ENCODE results near the gene XYLT1. TPM values are rescaled to one million over a fixed set of nuclear protein-coding genes. Genes with fewer than 3 reads are reported as not detected.

Gene XYLT1
- total and polyA plus RNA-seq, 2 of the 4 experiments (the other 2 are of a cell fraction): 9.0 to 12.7 TPM

DNA sequence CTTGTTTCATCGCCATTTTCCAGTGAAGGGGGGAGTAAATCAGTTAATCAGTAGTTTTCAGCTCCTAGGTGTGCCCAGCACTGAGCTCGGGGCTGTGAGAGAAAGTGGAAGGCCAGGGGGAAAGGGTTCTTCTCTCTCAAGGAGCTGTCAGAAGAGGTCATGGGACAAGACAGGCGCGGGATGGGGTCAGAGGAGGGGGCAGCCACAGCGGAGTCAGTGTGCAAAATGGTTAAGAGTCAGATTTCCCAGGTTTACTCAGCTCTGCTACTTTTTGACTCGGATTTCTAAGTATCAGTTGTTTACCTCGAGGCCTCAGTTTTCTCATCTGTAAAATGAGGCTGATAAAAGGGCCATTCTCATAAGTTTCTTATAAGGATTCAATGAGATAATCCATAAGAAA lies 4.3 kb upstream of the XYLT1 start:
- no TSS peak for BruUV-seq (replicated peaks)

More for the DNA sequence above, 4.3 kb upstream of the XYLT1 start:
- dilution Hi-C loops (cut with HindIII; ENCODE audit: low sequenced_read_pairs, unreplicated experiment) (no loop called here), in situ Hi-C loops (cut with MboI; ENCODE audit: low sequenced_read_pairs) (loop anchor here (5.0 kb wide), 1 partner anchor 102 kb away; no protein-coding TSS in a partner anchor), intact Hi-C loops (cut with micrococcal nuclease) (no loop called here)
- no peak overlapping the region for H2BK15ac ChIP-seq (ENCODE audit: low read depth, low read length)
- 88% methylated on average over 1 of the region's 7 CpGs; no CpG with 5 or more reads in 1 of the 2 experiments for WGBS, 2 experiments (ENCODE audit: extremely low coverage in 2 of 2, insufficient read length in 1 of 2)
- no peak overlapping the region for H3K23ac ChIP-seq (ENCODE audit: low read depth, low read length)
- peaks cover 5% of the 10 kb centered on the region for H3K9me1 ChIP-seq (ENCODE audit: insufficient read depth, low read length)
- H3K18ac ChIP-seq (ENCODE audit: low read depth, low read length): no peak overlapping the region
- H2AFZ ChIP-seq (replicated peaks; ENCODE audit: low read length, poor library complexity): no peak overlapping the region
- no peak overlapping the region for H3K4me2 ChIP-seq (ENCODE audit: low read depth, low read length)
- H3K9me3 ChIP-seq (ENCODE audit: control insufficient read depth, insufficient read depth, low read length): peaks cover 3% of the 10 kb centered on the region; the same call in 1 of the 2 replicates
- no peak overlapping the region for H3K56ac ChIP-seq (ENCODE audit: extremely low read depth, insufficient read depth, low read length)
- H2AK9ac ChIP-seq (replicated peaks; ENCODE audit: low read depth, low read length, poor library complexity): no peak overlapping the region
- no peak overlapping the region for H3K27ac ChIP-seq (ENCODE audit: insufficient read depth, low read length)
- H2BK5ac ChIP-seq (ENCODE audit: low read depth, low read length, poor library complexity, severe bottlenecking): no peak overlapping the region
- no peak overlapping the region for H3K4me3 ChIP-seq (ENCODE audit: insufficient read depth, low read depth, low read length)
- TF ChIP-seq RCOR1 (IDR thresholded peaks at IDR 0.05; ENCODE audit: insufficient replicate concordance, low read length) (no peak), MAFK (IDR thresholded peaks at IDR 0.05; ENCODE audit: low read depth, low read length) (no peak), SMC3 (IDR thresholded peaks at IDR 0.05; ENCODE audit: low read depth, low read length) (no peak), RFX5 (IDR thresholded peaks at IDR 0.05; ENCODE audit: low read depth, low read length) (no peak), BHLHE40 (IDR thresholded peaks at IDR 0.05; ENCODE audit: low read depth, low read length) (no peak), FOS (IDR thresholded peaks at IDR 0.05; ENCODE audit: low read depth, low read length) (no peak), MXI1 (IDR thresholded peaks at IDR 0.05; ENCODE audit: borderline replicate concordance, low read depth, low read length) (no peak), CHD1 (IDR thresholded peaks at IDR 0.05; ENCODE audit: low read depth, low read length) (no peak), NFE2L2 (IDR thresholded peaks at IDR 0.05; ENCODE audit: low read depth, low read length) (no peak), CEBPB (IDR thresholded peaks at IDR 0.05; ENCODE audit: low read depth, low read length) (no peak), POLR2A (IDR thresholded peaks at IDR 0.05; ENCODE audit: low read depth, low read length) (no peak)
- TF ChIP-seq, protein P1, sequence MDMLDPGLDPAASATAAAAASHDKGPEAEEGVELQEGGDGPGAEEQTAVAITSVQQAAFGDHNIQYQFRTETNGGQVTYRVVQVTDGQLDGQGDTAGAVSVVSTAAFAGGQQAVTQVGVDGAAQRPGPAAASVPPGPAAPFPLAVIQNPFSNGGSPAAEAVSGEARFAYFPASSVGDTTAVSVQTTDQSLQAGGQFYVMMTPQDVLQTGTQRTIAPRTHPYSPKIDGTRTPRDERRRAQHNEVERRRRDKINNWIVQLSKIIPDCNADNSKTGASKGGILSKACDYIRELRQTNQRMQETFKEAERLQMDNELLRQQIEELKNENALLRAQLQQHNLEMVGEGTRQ (IDR thresholded peaks at IDR 0.05; ENCODE audit: low read depth, low read length): no peak
- TF ChIP-seq, protein P2, sequence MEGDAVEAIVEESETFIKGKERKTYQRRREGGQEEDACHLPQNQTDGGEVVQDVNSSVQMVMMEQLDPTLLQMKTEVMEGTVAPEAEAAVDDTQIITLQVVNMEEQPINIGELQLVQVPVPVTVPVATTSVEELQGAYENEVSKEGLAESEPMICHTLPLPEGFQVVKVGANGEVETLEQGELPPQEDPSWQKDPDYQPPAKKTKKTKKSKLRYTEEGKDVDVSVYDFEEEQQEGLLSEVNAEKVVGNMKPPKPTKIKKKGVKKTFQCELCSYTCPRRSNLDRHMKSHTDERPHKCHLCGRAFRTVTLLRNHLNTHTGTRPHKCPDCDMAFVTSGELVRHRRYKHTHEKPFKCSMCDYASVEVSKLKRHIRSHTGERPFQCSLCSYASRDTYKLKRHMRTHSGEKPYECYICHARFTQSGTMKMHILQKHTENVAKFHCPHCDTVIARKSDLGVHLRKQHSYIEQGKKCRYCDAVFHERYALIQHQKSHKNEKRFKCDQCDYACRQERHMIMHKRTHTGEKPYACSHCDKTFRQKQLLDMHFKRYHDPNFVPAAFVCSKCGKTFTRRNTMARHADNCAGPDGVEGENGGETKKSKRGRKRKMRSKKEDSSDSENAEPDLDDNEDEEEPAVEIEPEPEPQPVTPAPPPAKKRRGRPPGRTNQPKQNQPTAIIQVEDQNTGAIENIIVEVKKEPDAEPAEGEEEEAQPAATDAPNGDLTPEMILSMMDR (conservative IDR thresholded peaks at IDR 0.05; ENCODE audit: low read depth, low read length): no peak
- no peaks in the 10 kb centered on the region for H3K79me1 ChIP-seq (ENCODE audit: low read depth in 1 of 2, low read length in 2 of 2)
- no peak overlapping the region for H2AK5ac ChIP-seq (ENCODE audit: low read depth, low read length)
- no peak overlapping the region for H4K5ac ChIP-seq (ENCODE audit: low read depth, low read length)
- no peak overlapping the region for H3K9ac ChIP-seq (ENCODE audit: low read depth, low read length)
- ChIA-PET POLR2A (ENCODE audit: unreplicated experiment) (interaction anchor here (0.6 kb wide), 1 partner anchor 72 kb away, joined by 4 read pairs; no protein-coding TSS in a partner anchor), CTCF (interaction anchor here (4.3 kb wide), 1 partner anchor 104 kb away, joined by 23 read pairs; no protein-coding TSS in a partner anchor)
- H3K4ac ChIP-seq (ENCODE audit: low read depth, low read length): no peak overlapping the region
- no peak overlapping the region for H2BK20ac ChIP-seq (ENCODE audit: low read depth, low read length)
- no peaks in the 10 kb centered on the region; the same call in 1 of the 2 replicates for H4K20me1 ChIP-seq (ENCODE audit: insufficient read depth, low read length)
- no peak overlapping the region for H2BK120ac ChIP-seq (ENCODE audit: low read depth, low read length)
- no peak for ATAC-seq (ENCODE audit: low read depth)
- no peak overlapping the region for H4K91ac ChIP-seq (ENCODE audit: insufficient read depth, low read depth, low read length)
- H3K36me3 ChIP-seq (ENCODE audit: control insufficient read depth, insufficient read depth, low read length): no peaks in the 10 kb centered on the region
- DNase-seq: no peak
- H4K8ac ChIP-seq (ENCODE audit: low read depth in 2 of 2, low read length in 2 of 2): no peak overlapping the region
- H3K27me3 ChIP-seq (ENCODE audit: control insufficient read depth, insufficient read depth, low read length): no peaks in the 10 kb centered on the region
- H3K4me1 ChIP-seq (ENCODE audit: control insufficient read depth, insufficient read depth, low read length): peaks cover 1% of the 10 kb centered on the region; the same call in 1 of the 2 replicates
- no peak overlapping the region for H3K14ac ChIP-seq (replicated peaks; ENCODE audit: low read depth, low read length)
